Heart right ventricle (tissue), 16 donors: Measurements from ENCODE around the gene APMAP. TPM values are rescaled to one million over a fixed set of nuclear protein-coding genes. Genes with fewer than 3 reads are reported as not detected.
A peak's percentile ranks its signal among the peaks of the same experiment; 100 is the strongest.

Experiments
- ATAC-seq, 8 donors: fragments of 200-7000 bp; cut with Tn5 transposase; one replicate each; pipeline ENCODE4 v1.9.1; 2020; ENCODE audit warnings: mild to moderate bottlenecking in 8 of 8, moderate library complexity in 8 of 8, moderate number of reproducible peaks in 1 of 8
- DNase-seq, 2 donors: peaks; one replicate each; pipeline ENCODE4 v3.0.0-alpha.2; 2020
- H3K27ac ChIP-seq, 10 donors: fragments of 200-600 bp; sonication (generic) in 2 of 10; one replicate each; pipeline versions ENCODE4 v1.5.0 to v1.8.0; 2020 to 2022; ENCODE audit warnings: mild to moderate bottlenecking in 3 of 10
- H3K27me3 ChIP-seq, 7 donors: fragments of 200-600 bp; one replicate each; pipeline ENCODE4 v1.8.0; 2021 to 2022; ENCODE audit warnings: mild to moderate bottlenecking in 2 of 7
- H3K36me3 ChIP-seq, 9 donors: fragments of 200-600 bp; sonication (generic) in 1 of 9; one replicate each; pipeline versions ENCODE4 v1.5.0 to v1.8.0; 2020 to 2022; ENCODE audit warnings: mild to moderate bottlenecking in 2 of 9
- H3K4me1 ChIP-seq, 9 donors: fragments of 200-600 bp; sonication (generic) in 1 of 9; one replicate each; pipeline versions ENCODE4 v1.5.0 to v1.8.0; 2020 to 2022; ENCODE audit warnings: mild to moderate bottlenecking in 4 of 9
- H3K4me3 ChIP-seq, 10 donors: fragments of 200-600 bp; sonication (generic) in 2 of 10; one replicate each; pipeline versions ENCODE4 v1.5.0 to v1.8.0; 2020 to 2022; ENCODE audit warnings: mild to moderate bottlenecking in 7 of 10, moderate library complexity in 2 of 10
- H3K9me3 ChIP-seq, 11 donors: fragments of 200-600 bp in 10 of 11; sonication (generic) in 2 of 11; one replicate each; pipeline versions ENCODE4 v1.5.0 to v1.8.0; 2013 to 2022; ENCODE audit warnings: mild to moderate bottlenecking in 2 of 11, control low read depth in 1 of 11, moderate library complexity in 1 of 11
- CTCF ChIP-seq, 9 donors: fragments of 200-600 bp; sonication (generic) in 2 of 9; IDR thresholded peaks; one replicate each; pipeline versions ENCODE4 v1.5.0 to v1.8.0; 2021 to 2022; ENCODE audit warnings: antibody characterized with exemption in 9 of 9, mild to moderate bottlenecking in 5 of 9, moderate library complexity in 1 of 9
- WGBS, 2 donors: extraction: QIAGEN DNeasy Blood & Tissue Kit; methylation state at CpG; one replicate each; pipeline ENCODE4 v1.1.7; 2013; ENCODE audit warnings: inconsistent platforms in 1 of 2; 5-methylcytosine and 5-hydroxymethylcytosine counted together
- intact Hi-C, 10 donors: fragments of 100-400 bp; cut with DNase I; formaldehyde crosslinking; loops; one replicate each; pipeline versions ENCODE4 v1.11.1 to v1.14.2; 2022
- polyA plus RNA-seq, 2 donors: library from polyadenylated mRNA; stranded (reverse); fragments of 200-250 nt; gene quantifications; one replicate each; pipeline ENCODE4 v1.2.3, GENCODE V29; 2013
- total RNA-seq, 10 donors: library from RNA; stranded (reverse); fragmentation: NEBNext Ultra II Directional in 3 of 10; extraction: Animal tissue kit (Norgen Biotek cat#: 25700) in 3 of 10; gene quantifications; one replicate each; pipeline versions ENCODE4 v1.2.1 to v1.2.4, GENCODE V29; 2021 to 2023
- donor health status: Arrhythmogenic right ventricular cardiomyopathy.
- donor health status: ischemic (EF 13 %, LVEDD 7.1; RV severe dilation, severe dysfunction).
- donor health status: healthy with polysubstance abuse.
- donor health status: DM: no; HTN: yes; CAD: no.
- donor health status: DM: no; HTN: no; CAD: no.
- donor health status: ischemic (EF 25% LVEDD 6.9; RV normal size, moderate dysfunction).
- donor health status: ischemic (EF 25% LVEDD 5.7; RV mildly dilated, moderate dysfunction).
- donor health status: healthy.
- donor health status: DM: yes; HTN: yes; CAD: no.
- donor health status: Ischemic cardiomyopathy.
- donor health status: ischemic (EF 35%, LVEDD 5.7; RV mildly dilated, moderate dysfunction).
- donor health status: nonischemic (EF 11% LVEDD 7.7; RV severe dilation, severe dysfunction).
- donor health status: DM: yes; HTN: yes; CAD: no.
- donor health status: PGD.
- donor health status: ischemic (EF 29% LVEDD 5.4; RV normal size, mild dysfunction).
- donor health status: nonischemic (EF 23%, LVEDD 6.1; RV moderate dilation, normal function).

The APMAP gene
- total and polyA plus RNA-seq, 12 donors, result 15.3 to 48.5 (median 33.1) TPM

DNA sequence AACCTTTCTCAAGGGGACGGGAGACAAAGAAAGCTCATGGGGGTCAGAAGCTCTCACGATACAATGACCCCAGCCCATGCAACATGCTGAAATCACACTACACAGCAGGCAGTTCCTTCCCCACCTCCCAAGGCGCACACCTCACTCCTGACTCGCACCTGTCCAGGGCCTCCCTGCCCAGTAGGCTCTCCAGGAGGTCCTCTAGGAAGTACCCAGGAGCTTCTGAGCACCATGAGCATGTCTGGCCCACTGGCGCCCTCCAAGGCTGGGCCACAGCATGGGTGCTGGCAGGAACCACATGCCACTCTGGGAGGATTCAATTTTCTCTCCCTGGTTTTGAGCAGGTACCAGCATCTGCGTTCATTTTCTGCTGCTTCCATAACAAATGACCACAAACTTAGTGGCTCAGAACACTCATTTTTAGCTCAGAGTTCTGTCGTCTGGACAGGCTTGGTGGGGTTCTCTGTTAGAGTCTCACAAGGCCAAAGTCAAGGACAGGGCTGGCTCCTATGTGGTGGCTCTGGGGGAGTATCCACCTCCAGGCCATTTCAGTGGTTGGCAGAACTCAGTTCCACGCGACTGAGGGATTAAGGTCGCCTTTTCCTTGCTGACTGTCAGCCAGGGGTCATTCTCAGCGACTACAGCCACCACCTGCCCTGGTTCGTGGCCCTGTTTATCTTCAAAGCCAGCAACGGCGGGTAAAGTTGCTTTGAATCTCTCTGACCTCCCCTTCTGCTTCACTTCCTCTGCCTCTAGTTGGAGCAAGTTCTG lies 32.7 kb upstream of the APMAP start:
- ATAC-seq, result peak in 2 of 8 donors; percentile 8 to 31
- no peaks in the 10 kb centered on the region for H3K9me3 ChIP-seq
- H3K4me1 ChIP-seq, result peaks cover 0 to 76% (median 32%) of the 10 kb centered on the region in 9 donors
- 67 to 76% methylated on average over 14 of the region's 14 CpGs for WGBS, 2 donors
- H3K27me3 ChIP-seq, result no peaks in the 10 kb centered on the region
- H3K27ac ChIP-seq, result peak overlapping the region in 5 of 10 donors; percentile 1 to 33 (median 28)
- intact Hi-C loops, result loop anchor here in 1 of 10 donors (5.0 kb wide), 1 partner anchor 37 kb away; no protein-coding TSS in a partner anchor
- H3K36me3 ChIP-seq, result peaks cover 0 to 65% (median 5%) of the 10 kb centered on the region in 9 donors
- no peak overlapping the region for H3K4me3 ChIP-seq
- no peak for DNase-seq
- no peak for TF ChIP-seq CTCF (IDR thresholded peaks at IDR 0.05)

DNA sequence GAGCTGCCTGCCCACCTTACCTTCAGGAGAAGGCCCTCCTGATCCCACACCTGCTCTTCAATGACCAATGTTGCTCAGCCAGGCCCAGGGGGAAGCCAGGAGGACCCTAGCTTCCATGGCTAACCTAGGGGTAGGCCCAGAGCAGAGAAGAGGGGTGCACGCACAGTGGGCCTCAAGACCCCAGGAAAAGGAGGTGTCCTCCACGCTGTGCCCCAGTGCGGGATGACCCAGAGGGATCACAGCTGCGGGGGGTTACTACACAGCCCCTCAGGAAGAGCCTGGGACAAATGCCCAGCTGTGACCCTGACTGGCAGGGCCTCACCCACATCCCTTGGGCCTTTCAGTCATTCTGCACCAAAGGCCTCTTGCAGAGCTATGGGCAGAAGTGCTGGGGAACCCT lies 31.6 kb upstream of the APMAP start:
- intact Hi-C loops, result no loop called here
- peaks cover 0 to 71% (median 32%) of the 10 kb centered on the region in 9 donors for H3K4me1 ChIP-seq
- no peaks in the 10 kb centered on the region for H3K27me3 ChIP-seq
- peak overlapping the region in 3 of 10 donors; percentile 14 to 31 (median 30) for H3K27ac ChIP-seq
- H3K9me3 ChIP-seq, result no peaks in the 10 kb centered on the region
- TF ChIP-seq CTCF (IDR thresholded peaks at IDR 0.05), result no peak
- H3K4me3 ChIP-seq, result no peak overlapping the region
- H3K36me3 ChIP-seq, result peaks cover 0 to 65% (median 5%) of the 10 kb centered on the region in 9 donors
- no peak for DNase-seq
- peak in 1 of 8 donors; percentile 15 for ATAC-seq
- 95 to 96% methylated on average over 4 of the region's 4 CpGs for WGBS, 2 donors

GRCh38 chr20:25023356-25023755 lies 30.8 kb upstream of the APMAP start:
- intact Hi-C loops, result no loop called here

DNA sequence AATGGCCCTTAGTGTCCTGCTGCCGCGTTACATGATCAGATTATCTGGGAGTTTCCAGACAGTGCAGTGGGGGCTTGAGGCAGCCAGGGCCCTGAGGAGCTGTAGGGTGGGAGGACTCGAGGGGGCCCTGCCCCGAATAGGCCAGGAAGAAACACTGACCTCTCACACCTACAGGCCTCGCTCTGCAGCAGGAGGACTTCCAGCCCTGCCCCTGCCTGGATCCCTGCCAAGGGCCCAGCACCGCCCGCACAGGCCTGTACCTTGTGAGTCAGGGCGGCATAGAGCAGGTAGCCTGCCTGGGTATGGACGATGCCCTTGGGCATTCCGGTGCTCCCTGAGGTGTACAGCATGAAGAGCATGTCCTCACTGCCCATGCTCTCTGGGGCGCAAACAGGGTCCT lies 30.1 kb upstream of the APMAP start:
- Histone ChIP-seq H3K4me3 (no peak overlapping the region), H3K27ac (peak overlapping the region in 4 of 10 donors; percentile 19 to 52 (median 38)), H3K27me3 (no peaks in the 10 kb centered on the region), H3K4me1 (peaks cover 0 to 71% (median 32%) of the 10 kb centered on the region in 9 donors), H3K9me3 (no peaks in the 10 kb centered on the region), H3K36me3 (peaks cover 0 to 69% (median 13%) of the 10 kb centered on the region in 9 donors)
- intact Hi-C loops, result no loop called here
- WGBS, 2 donors, result 44 to 55% methylated on average over 11 of the region's 11 CpGs
- ATAC-seq (peak in 7 of 8 donors; percentile 34 to 68 (median 46)), DNase-seq (peak in 1 of 2 donors; percentile 49)
- no peak for TF ChIP-seq CTCF (IDR thresholded peaks at IDR 0.05)

More at GRCh38 chr20:25023356-25023755, 30.8 kb upstream of the APMAP start:
- Histone ChIP-seq H3K27me3 (no peaks in the 10 kb centered on the region), H3K36me3 (peaks cover 0 to 65% (median 10%) of the 10 kb centered on the region in 9 donors), H3K27ac (peak overlapping the region in 4 of 10 donors; percentile 23 to 39 (median 33)), H3K4me3 (no peak overlapping the region), H3K9me3 (no peaks in the 10 kb centered on the region), H3K4me1 (peaks cover 0 to 71% (median 32%) of the 10 kb centered on the region in 9 donors)
- no peak for TF ChIP-seq CTCF (IDR thresholded peaks at IDR 0.05)
- DNase-seq (no peak), ATAC-seq (no peak)
- 64 to 69% methylated on average over 10 of the region's 10 CpGs for WGBS, 2 donors
